Measurements from ENCODE around the gene GBP4. TPM values are rescaled to one million over a fixed set of nuclear protein-coding genes. Genes with fewer than 3 reads are reported as not detected.

Gene GBP4, protein sequence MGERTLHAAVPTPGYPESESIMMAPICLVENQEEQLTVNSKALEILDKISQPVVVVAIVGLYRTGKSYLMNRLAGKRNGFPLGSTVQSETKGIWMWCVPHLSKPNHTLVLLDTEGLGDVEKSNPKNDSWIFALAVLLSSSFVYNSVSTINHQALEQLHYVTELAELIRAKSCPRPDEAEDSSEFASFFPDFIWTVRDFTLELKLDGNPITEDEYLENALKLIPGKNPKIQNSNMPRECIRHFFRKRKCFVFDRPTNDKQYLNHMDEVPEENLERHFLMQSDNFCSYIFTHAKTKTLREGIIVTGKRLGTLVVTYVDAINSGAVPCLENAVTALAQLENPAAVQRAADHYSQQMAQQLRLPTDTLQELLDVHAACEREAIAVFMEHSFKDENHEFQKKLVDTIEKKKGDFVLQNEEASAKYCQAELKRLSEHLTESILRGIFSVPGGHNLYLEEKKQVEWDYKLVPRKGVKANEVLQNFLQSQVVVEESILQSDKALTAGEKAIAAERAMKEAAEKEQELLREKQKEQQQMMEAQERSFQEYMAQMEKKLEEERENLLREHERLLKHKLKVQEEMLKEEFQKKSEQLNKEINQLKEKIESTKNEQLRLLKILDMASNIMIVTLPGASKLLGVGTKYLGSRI
- 3.6 and 13.2 TPM in 2 replicates for total RNA-seq

GRCh38 chr1:89198491-89199072 lies at the start of gene GBP4:
Gene GBP4, minus strand, starts transcription at chr1:89198942. Its CDS starts 108 bp downstream, at chr1:89198834.

GRCh38 chr1:89175601-89176256 lies 23.0 kb downstream of the GBP4 start, which contains the start of gene GBP7:
Gene GBP7, minus strand, starts transcription at chr1:89176003. Its CDS starts 4,068 bp downstream, at chr1:89171935.

Other genes with a start within 250 kb of the GBP4 start
- gene KYAT3, start 206.3 kb downstream of the GBP4 start, total RNA-seq, result 21.0 and 27.9 TPM in 2 replicates
- gene RBMXL1, start 206.3 kb downstream of the GBP4 start, total RNA-seq, result 9.4 and 12.9 TPM in 2 replicates
- 7.9 and 8.4 TPM in 2 replicates for gene GBP3, start 176.1 kb downstream of the GBP4 start, total RNA-seq
- 19.2 and 69.3 TPM in 2 replicates for gene GBP1, start 133.7 kb downstream of the GBP4 start, total RNA-seq
- 47.4 and 57.6 TPM in 2 replicates for gene GBP2, start 72.8 kb downstream of the GBP4 start, total RNA-seq
- not detected in 2 replicates for gene GBP7, start 22.9 kb downstream of the GBP4 start, total RNA-seq
- 0.15 and 0.32 TPM in 2 replicates for gene GBP5, start 73.9 kb upstream of the GBP4 start, total RNA-seq
- gene GBP6, start 165.1 kb upstream of the GBP4 start, total RNA-seq, result not detected in 2 replicates

Measured in epithelial cell of umbilical artery (primary cell).